KG1 (cell line): ENCODE data around the gene GPS1.

Experiments
- DNase-seq: peaks from one replicate; lab custom pipeline; 2025; lab: John Stamatoyannopoulos, UW

GPS1 gene

GRCh38 chr17:82051776-82052637 is at the start of gene GPS1, which contains the start of gene RFNG:
GPS1 (plus strand) TSS chr17:82051898; CDS start chr17:82051932, 34 bp downstream.
RFNG (minus strand) TSS chr17:82051811; CDS start chr17:82051766, 45 bp downstream.
- peak; percentile 33 for DNase-seq

DNA sequence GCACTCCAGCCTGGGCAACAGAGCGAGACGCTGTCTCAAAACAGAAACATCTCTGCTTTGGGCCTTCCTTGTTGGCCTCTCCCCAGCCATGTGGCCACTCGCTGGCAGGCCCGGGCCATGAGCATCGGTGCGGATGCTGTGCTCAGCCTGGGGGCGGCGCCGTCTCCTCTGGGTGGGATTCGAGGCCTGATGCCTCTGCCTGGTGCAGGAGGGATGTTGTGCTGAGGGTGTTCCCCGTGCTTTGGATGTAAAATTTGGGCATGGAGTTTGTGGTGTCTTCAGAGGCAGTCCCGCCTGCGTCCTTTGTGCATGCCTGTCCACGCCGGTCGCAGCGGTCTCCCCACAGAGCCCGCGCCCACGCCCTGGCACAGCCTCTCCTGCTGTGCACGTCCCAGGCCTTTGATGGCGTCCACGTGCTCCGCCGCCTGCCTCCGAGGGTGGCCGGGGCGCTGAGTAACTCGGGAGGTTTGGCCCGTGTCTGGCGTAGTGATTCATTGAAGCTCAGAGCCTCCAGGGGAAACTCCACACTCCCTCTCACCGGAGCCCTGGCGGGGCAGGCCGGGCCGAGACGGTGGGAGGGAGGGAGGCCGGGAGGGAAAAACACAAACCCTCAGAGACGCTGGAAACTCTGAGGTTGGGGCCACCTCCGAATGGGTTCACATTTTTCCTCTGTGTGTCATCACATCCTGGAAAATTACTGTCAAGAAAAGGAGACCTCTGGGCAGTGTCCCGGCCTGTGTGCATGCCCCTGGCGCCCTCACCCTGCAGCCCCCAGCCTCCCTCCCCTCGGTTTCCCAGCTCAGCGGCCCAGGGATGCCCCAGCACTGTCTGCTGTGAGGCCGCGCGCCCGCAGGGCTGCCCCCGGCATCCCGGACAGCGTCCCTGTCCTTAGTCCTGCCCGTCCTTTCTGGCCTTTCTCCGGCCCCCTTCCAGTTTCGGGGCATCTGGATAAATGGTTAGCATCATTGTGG is 48.0 kb upstream of the GPS1 start:
- DNase-seq = no peak

DNA sequence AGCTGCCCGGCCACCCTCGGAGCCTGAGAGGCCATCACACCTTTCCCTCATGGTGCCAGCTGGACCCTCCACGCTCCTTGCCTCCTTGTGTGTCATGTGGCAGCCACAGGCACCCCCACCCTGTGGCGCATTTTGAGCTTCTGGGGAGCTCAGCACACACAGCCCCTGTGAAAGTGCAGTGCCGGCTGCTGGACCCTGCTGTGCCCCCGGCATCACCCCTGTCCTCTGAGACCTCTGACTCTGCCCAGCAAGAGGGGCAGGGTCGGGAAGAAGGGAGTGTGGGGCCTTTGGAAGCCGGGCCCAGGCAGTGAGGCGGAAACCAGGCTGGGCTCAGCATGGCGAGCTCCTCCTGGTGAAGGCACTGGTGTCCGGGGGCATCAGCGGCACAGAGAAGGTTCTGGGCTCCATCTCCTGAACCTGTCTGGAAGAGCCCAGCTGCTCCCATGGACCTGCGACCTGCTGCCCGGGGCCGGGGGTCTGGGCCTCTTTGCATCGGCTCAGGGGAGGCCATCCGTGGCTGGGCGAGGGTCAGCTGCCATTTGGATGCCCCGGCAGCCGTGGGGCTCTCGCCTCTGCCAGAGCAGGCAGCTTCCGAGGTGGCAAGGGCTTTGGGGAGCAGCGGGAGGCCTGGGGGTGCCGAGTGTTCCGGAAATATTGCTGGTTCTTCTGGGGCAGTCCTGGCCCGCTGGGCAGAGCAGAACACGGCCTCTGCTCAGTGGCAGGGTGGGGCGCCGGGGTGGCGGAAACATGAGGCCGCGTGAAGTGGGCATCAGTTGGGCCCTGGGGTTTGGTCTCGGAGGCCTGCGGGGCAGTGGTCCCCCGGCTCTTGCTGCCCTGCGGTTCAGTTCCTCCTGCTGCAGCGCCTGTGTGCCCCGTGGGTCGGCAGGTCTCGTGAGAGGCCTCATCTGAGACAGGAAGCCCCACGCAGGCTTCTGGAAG is 46.9 kb upstream of the GPS1 start:
- no peak for DNase-seq

- DNase-seq = no peak
Observed at GRCh38 chr17:82005701-82006348, 45.9 kb upstream of the GPS1 start.

DNA sequence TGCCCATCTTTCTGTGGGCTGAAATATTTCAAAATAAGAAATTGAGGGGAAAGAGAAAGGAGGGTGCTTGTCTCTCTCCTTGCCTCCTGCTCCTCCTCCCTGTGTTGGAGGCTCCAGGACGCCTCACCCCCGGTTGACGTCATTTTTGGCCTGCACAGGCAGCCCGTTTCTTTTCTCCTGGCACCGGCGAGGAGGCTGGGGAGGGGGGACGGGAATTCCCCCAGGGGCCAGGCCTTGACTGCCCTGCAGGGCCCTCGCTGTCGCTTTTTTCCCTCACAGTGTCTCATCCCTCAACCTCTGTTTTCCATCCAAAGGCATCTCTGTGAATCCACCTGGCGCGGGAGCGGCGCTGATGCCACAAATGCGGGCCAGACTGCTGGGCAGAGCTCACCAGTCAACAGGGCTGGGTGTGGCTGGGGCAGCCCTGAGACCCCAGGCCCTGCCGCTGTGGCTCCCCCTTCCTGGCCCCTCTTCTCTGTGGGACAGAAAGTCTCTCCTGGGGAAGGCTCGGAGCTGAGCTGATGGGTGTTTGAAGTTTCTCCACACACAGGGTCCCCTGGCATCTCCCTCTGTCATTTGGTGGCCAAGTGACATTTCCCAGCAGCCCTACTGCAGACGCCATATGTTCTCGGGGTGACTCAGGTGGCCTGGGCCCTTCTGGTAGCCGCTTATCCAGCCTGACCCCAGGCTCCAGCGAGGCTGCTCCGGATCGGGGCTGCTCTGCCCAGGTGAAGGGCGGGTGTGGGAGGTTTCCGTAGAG is 45.0 kb upstream of the GPS1 start:
- no peak for DNase-seq

DNA sequence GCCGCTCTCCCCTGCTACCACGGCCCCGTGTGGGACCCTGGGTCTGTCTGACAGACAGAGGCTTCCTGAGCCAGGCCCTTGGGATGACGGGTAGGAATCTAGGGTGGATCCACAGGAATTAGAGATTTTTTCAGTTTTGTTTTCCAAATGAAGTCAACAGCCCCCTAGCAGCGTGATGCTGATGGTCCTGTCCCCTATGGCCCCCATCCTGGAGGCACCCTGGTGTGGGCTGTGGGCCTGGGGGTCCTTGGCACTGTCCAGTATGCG is 44.5 kb upstream of the GPS1 start:
- no peak for DNase-seq

DNA sequence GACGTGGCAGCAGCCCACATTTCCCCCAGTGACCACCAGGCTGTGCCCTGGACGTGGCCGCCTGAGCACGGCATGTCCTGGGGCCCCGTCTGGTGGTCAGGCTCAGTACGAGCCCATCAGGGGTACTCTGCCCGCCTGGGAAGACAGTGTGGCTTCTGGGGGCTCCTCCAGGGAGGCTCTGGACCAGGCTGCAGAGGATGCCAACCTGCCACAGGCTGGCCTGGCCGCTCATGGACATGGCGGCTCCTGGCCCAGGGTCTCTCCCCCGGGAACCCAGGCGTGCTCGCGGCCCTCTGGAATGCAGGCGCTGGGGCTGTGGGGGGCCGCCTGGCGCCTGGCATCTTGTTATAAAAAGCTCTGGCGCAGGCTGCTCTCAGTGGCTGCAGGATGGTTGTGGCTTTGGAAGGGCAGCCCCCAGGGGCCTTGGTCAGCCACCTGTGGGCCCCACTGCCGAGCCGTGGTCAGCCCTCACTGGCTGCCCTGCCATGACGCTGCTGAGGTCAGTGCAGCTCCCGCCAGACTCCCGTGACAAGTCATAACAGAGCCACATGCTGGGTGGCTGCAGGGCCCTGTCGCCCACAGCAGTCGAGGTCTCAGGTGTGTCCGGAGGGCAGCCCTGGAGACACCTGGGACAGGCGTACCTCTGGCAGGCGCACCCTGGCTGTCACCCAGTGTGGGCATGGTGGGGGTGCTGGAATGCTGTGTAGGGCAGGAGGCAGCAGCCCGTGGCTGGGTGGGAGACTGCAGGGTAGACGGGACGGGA is 44.0 kb upstream of the GPS1 start:
- DNase-seq = no peak

DNA sequence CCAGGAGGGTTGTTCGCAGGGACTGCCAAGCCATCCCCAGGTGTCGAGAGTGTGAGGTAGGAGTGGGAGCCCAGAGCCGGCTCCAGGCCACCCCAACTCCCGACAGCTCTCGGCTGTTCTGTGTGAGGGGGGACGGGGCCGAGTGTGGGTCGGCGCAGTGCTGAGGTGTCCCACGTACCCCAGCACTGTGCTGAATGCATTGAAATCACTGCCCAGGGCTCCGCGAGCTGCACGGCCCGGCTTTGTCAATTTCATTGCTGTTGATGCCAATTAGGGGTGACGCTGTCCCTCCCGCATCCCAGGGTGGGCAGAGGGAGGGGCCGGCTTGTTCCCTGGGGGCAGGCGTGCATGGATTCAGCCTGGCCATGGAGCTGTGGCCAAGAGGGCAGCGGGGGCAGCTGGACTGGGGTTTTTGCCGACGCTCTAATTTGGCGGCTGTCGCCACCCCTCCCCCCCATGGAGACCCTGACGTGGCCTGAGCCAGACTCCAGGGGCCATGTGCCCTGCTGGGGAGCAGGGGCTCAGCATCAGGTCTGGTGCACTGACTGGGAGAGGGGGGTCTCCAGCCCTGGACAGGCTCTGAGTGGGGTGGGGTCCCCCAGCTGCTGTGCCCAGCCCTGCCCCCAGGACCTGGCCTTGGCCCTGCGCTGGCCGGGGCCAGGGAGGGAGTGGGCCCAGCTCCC is 43.3 kb upstream of the GPS1 start:
- no peak for DNase-seq

DNA sequence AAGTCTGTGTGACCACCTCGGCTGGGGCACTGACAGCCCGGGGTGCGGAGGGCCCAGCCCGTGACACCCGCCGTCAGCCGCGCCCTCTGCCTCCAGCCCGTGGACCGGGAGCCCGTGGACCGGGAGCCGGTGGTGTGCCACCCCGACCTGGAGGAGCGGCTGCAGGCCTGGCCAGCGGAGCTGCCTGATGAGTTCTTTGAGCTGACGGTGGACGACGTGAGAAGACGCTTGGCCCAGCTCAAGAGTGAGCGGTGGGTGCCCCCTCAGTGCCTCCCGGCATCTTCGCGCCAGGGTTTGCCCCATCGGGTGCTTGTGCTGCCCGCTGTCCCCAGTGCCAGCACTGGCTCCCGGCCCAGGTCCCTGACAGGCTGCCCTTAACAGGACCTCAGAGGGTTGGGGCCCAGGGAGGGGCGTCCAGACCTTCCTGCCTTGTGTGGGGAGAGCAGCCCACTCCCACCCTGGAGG is 42.7 kb upstream of the GPS1 start:
- no peak for DNase-seq

- no peak for DNase-seq
Observed at GRCh38 chr17:82009413-82009812, 42.3 kb upstream of the GPS1 start.

- no peak for DNase-seq
Observed at GRCh38 chr17:82010575-82011525, 40.8 kb upstream of the GPS1 start.

DNA sequence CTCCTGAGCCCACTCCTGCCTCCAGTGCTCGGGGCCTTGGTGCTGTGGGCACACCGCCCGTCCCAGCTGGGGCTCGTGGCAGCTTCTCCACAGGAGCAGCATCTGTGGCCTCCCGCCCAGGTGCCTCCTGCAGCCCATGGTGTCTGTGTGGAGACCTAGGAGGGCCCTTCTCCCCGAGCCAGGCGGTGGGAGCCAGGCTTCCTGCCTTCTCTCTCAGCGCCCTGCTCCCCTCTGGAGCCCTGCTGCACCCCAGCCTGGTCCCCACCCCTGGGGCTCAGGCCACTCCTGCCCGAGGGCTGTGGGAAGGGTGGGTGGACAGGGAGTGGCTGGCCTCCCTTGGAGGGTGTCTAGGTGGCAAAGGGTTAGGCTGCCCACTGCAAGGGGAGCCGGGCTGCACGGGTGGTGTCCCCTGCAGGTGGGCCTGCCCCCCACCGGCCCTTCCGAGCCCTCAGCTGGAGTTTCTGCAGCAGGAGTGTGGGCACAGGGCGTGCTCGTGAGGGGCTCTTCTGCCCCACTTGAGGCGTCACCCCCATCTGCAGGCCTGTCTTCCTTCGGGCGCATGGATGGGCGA is 40.0 kb upstream of the GPS1 start:
- DNase-seq = no peak

DNA sequence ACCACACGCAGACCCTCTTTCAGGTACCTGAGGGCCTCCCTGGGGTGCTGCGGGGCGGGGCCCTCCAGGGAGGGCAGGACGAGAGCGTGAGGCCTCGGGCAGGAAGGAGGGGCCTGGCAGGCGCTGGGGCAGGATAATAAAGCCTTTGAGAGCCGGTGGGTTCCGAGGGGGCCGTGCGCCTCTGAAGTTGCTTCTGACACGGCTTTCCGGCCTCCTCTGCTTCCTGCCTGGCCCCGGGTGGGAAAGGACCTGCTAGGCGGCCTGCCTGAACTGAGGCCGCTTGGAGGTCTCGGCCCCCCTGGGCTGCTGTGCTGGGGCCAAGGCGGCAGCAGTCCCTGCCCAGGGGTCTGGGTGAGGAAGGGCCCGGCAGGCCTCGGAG is 39.4 kb upstream of the GPS1 start:
- DNase-seq = no peak

GRCh38 chr17:82012640-82013295 is 38.9 kb upstream of the GPS1 start:
- no peak for DNase-seq

- no peak for DNase-seq
Observed at GRCh38 chr17:82013341-82013740, 38.4 kb upstream of the GPS1 start.

GRCh38 chr17:82013772-82014321 is 37.9 kb upstream of the GPS1 start:
- no peak for DNase-seq

DNA sequence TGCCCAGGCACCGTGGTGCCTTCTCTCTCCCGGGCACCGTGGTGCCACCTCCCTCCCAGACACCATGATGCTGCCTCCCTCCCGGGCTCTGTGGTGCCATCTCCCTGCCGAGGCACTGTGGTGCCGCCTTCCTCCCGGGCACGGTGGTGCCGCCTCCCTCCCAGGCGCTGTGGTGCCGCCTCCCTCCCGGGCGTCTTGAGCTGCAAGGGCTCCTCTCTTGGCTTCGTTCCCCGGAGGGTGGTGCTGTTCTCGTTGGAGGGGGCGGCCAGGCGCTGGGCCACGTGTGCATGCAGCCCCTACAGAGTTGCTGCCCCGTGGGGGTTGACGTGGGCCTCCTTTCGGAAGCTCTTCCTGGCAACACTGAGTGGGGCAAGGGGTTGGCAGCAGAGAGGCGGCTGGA is 37.3 kb upstream of the GPS1 start:
- DNase-seq = no peak
